ENCODE results near the gene HLA-G.

HLA-G gene

GRCh38 chr6:29829766-29830165, 2.1 kb downstream of the HLA-G start:
- H3K27me3 ChIP-seq (replicated peaks in 2 of 5; ENCODE audit: control insufficient read depth in 4 of 5, insufficient read depth in 5 of 5, low read length in 4 of 5) = peaks cover 3 to 77% (median 25%) of the 10 kb centered on the region in 5 experiments
- DNase-seq = no peak
- WGBS (ENCODE audit: insufficient coverage) = 100% methylated on average over 2 of the region's 3 CpGs
- H3K27ac ChIP-seq (ENCODE audit: insufficient read depth in 1 of 2, low read depth in 1 of 2, low read length in 2 of 2, poor library complexity in 1 of 2, severe bottlenecking in 2 of 2) = no peak overlapping the region
- POLR2A ChIA-PET = no interaction called here
- H3K4me3 ChIP-seq (ENCODE audit: control insufficient read depth in 1 of 7, extremely low read depth in 1 of 7, insufficient read depth in 4 of 7, low read depth in 2 of 7, low read length in 6 of 7) = no peak overlapping the region
- no peaks in the 10 kb centered on the region for H3K9me3 ChIP-seq (ENCODE audit: control extremely low read depth in 1 of 5, control insufficient read depth in 4 of 5, insufficient read depth in 2 of 5, low read depth in 1 of 5, low read length in 4 of 5)
- CTCF ChIA-PET = interaction anchor here (2.0 kb wide), 1 partner anchor 93 kb away, joined by 10 read pairs; no protein-coding TSS in a partner anchor
- no peaks in the 10 kb centered on the region for H3K36me3 ChIP-seq (ENCODE audit: control insufficient read depth in 4 of 4, insufficient read depth in 4 of 4, low read length in 3 of 4)
- peaks cover 0 to 14% (median 5%) of the 10 kb centered on the region in 4 experiments for H3K4me1 ChIP-seq (ENCODE audit: control extremely low read depth in 1 of 4, control insufficient read depth in 4 of 4, insufficient read depth in 4 of 4, low read length in 3 of 4)

DNA sequence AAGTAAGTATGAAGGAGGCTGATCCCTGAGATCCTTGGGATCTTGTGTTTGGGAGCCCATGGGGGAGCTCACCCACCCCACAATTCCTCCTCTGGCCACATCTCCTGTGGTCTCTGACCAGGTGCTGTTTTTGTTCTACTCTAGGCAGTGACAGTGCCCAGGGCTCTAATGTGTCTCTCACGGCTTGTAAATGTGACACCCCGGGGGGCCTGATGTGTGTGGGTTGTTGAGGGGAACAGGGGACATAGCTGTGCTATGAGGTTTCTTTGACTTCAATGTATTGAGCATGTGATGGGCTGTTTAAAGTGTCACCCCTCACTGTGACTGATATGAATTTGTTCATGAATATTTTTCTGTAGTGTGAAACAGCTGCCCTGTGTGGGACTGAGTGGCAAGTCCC, 2.8 kb downstream of the HLA-G start:
- peaks cover 0 to 14% (median 5%) of the 10 kb centered on the region in 4 experiments for H3K4me1 ChIP-seq (ENCODE audit: control extremely low read depth in 1 of 4, control insufficient read depth in 4 of 4, insufficient read depth in 4 of 4, low read length in 3 of 4)
- CTCF ChIA-PET = interaction anchor here (0.7 to 2.0 kb wide), 4 partner anchors 10 to 94 kb away, joined by 3 to 10 read pairs (median 3); no protein-coding TSS in a partner anchor
- 100% methylated on average over 2 of the region's 2 CpGs for WGBS (ENCODE audit: insufficient coverage)

DNA sequence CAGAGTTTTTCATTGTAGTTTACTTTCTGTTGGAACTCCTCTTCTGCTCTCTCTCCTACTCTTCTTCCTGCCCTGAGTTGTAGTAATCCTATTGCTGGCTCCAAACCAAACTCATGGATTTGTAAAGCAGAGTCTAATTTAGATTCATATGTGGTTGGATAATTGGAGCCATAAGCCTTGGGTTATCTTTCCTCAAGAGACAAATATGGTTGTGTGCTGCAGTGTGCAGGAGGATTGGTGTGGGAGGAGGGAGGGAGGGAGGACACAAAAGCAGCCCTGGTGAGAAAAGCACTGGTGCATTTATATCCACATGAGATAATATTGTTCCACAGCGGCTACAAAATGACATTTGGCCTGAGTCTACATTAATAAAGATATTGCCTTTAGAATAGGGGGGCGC, 4.2 kb downstream of the HLA-G start:
- POLR2A ChIA-PET = no interaction called here

More for the DNA sequence above, 2.8 kb downstream of the HLA-G start:
- POLR2A ChIA-PET = no interaction called here
- no peaks in the 10 kb centered on the region for H3K9me3 ChIP-seq (ENCODE audit: control extremely low read depth in 1 of 5, control insufficient read depth in 4 of 5, insufficient read depth in 2 of 5, low read depth in 1 of 5, low read length in 4 of 5)
- no peak for DNase-seq
- no peaks in the 10 kb centered on the region for H3K36me3 ChIP-seq (ENCODE audit: control insufficient read depth in 4 of 4, insufficient read depth in 4 of 4, low read length in 3 of 4)
- no peak overlapping the region for H3K27ac ChIP-seq (ENCODE audit: insufficient read depth in 1 of 2, low read depth in 1 of 2, low read length in 2 of 2, poor library complexity in 1 of 2, severe bottlenecking in 2 of 2)
- peaks cover 3 to 77% (median 30%) of the 10 kb centered on the region in 5 experiments for H3K27me3 ChIP-seq (replicated peaks in 2 of 5; ENCODE audit: control insufficient read depth in 4 of 5, insufficient read depth in 5 of 5, low read length in 4 of 5)
- no peak overlapping the region for H3K4me3 ChIP-seq (ENCODE audit: control insufficient read depth in 1 of 7, extremely low read depth in 1 of 7, insufficient read depth in 4 of 7, low read depth in 2 of 7, low read length in 6 of 7)

DNA sequence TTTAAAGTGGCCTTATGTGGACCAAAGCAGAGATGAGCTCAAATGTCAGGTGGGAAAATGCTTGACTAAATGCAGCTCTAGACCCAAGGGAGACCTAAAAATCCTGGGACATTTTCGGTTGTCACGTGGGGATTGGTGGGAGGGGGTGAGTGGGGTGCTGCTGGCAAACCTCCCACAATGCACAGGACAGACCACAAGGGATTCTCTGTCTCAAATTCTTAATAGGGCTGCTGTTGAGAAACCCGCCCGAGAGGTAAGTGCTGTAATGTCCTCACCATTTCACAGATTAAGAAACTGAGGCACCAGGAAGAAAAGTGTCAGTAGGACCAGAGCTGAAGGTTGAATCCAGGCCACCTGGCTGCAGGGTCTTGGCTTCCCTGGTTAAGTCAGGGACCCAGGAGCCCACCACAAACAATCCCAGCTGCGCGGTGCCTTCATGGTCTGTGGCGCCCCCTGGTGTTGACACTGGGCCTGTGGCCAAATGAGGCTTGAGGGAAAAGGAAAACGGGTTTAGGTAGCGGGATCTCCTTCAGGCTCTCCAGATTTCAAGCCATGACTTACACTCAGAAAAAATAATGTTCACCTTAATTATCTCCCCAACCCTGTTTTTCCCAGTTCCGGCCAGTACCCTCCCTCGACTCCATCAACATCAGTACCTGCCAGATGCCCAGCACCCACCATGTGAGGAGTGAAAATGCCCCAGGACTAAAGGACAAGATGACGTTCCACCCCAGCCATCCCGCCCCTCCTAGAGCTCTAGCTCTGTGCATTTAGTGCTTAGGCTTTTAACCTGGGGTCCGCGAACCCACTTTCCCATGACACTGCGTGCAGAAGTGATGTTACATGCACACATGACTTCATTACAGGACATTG, 7.2 kb downstream of the HLA-G start:
- H3K27me3 ChIP-seq (replicated peaks in 2 of 5; ENCODE audit: control insufficient read depth in 4 of 5, insufficient read depth in 5 of 5, low read length in 4 of 5) = peaks cover 15 to 63% (median 17%) of the 10 kb centered on the region in 5 experiments
- CTCF ChIA-PET = interaction anchor here (0.7 to 4.4 kb wide), 22 partner anchors 8 to 185 kb away, joined by 3 to 35 read pairs (median 4); no protein-coding TSS in a partner anchor
- POLR2A ChIA-PET = interaction anchor here (0.7 kb wide), 1 partner anchor 201 kb away, joined by 3 read pairs; no protein-coding TSS in a partner anchor
- H3K36me3 ChIP-seq (ENCODE audit: control insufficient read depth in 4 of 4, insufficient read depth in 4 of 4, low read length in 3 of 4) = no peaks in the 10 kb centered on the region
- WGBS (ENCODE audit: insufficient coverage) = 24% methylated on average over 13 of the region's 16 CpGs
- H3K4me1 ChIP-seq (ENCODE audit: control extremely low read depth in 1 of 4, control insufficient read depth in 4 of 4, insufficient read depth in 4 of 4, low read length in 3 of 4) = no peaks in the 10 kb centered on the region
- DNase-seq = peak; percentile 23 to 50 (median 41)
- no peak overlapping the region for H3K4me3 ChIP-seq (ENCODE audit: control insufficient read depth in 1 of 7, extremely low read depth in 1 of 7, insufficient read depth in 4 of 7, low read depth in 2 of 7, low read length in 6 of 7)
- no peaks in the 10 kb centered on the region for H3K9me3 ChIP-seq (ENCODE audit: control extremely low read depth in 1 of 5, control insufficient read depth in 4 of 5, insufficient read depth in 2 of 5, low read depth in 1 of 5, low read length in 4 of 5)
- H3K27ac ChIP-seq (ENCODE audit: insufficient read depth in 1 of 2, low read depth in 1 of 2, low read length in 2 of 2, poor library complexity in 1 of 2, severe bottlenecking in 2 of 2) = no peak overlapping the region

More for the DNA sequence above, 4.2 kb downstream of the HLA-G start:
- 100% methylated on average over 2 of the region's 2 CpGs for WGBS (ENCODE audit: insufficient coverage)
- Histone ChIP-seq H3K36me3 (ENCODE audit: control insufficient read depth in 4 of 4, insufficient read depth in 4 of 4, low read length in 3 of 4) (no peaks in the 10 kb centered on the region), H3K4me1 (ENCODE audit: control extremely low read depth in 1 of 4, control insufficient read depth in 4 of 4, insufficient read depth in 4 of 4, low read length in 3 of 4) (peaks cover 0 to 14% (median 5%) of the 10 kb centered on the region in 4 experiments), H3K27me3 (replicated peaks in 2 of 5; ENCODE audit: control insufficient read depth in 4 of 5, insufficient read depth in 5 of 5, low read length in 4 of 5) (peaks cover 8 to 79% (median 30%) of the 10 kb centered on the region in 5 experiments), H3K9me3 (ENCODE audit: control extremely low read depth in 1 of 5, control insufficient read depth in 4 of 5, insufficient read depth in 2 of 5, low read depth in 1 of 5, low read length in 4 of 5) (no peaks in the 10 kb centered on the region), H3K4me3 (ENCODE audit: control insufficient read depth in 1 of 7, extremely low read depth in 1 of 7, insufficient read depth in 4 of 7, low read depth in 2 of 7, low read length in 6 of 7) (no peak overlapping the region), H3K27ac (ENCODE audit: insufficient read depth in 1 of 2, low read depth in 1 of 2, low read length in 2 of 2, poor library complexity in 1 of 2, severe bottlenecking in 2 of 2) (no peak overlapping the region)
- no peak for DNase-seq
- CTCF ChIA-PET = interaction anchor here (1.3 to 4.4 kb wide), 2 partner anchors 12 to 93 kb away, joined by 3 to 35 read pairs; no protein-coding TSS in a partner anchor

DNA sequence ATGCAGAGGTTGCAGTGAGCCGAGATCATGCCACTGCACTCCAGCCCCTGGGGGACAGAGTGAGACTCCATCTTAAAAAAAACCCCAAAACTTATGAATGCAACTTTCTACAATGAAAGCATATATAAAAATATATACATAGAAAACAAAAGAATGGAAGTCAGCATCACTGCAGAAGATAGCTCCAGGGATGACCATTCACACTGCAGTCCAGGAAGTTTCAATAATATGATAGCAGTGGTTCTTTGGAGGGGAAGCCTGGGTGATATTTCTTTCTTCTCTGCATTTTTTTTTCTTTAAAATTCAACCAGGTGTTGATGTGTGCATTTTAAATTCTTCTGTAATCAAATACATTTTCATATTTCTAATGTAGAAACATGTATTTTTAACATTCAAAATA, 12.3 kb downstream of the HLA-G start:
- no CpG with 5 or more reads among the region's 1 CpG for WGBS (ENCODE audit: insufficient coverage)
- ChIA-PET CTCF (interaction anchor here (1.0 kb wide), 2 partner anchors 9 to 134 kb away, joined by 3 to 4 read pairs; no protein-coding TSS in a partner anchor), POLR2A (no interaction called here)
- no peak overlapping the region for H3K27ac ChIP-seq (ENCODE audit: insufficient read depth in 1 of 2, low read depth in 1 of 2, low read length in 2 of 2, poor library complexity in 1 of 2, severe bottlenecking in 2 of 2)
- H3K27me3 ChIP-seq (replicated peaks in 2 of 5; ENCODE audit: control insufficient read depth in 4 of 5, insufficient read depth in 5 of 5, low read length in 4 of 5) = peaks cover 16 to 68% (median 24%) of the 10 kb centered on the region in 5 experiments
- peaks cover 4 to 9% (median 5%) of the 10 kb centered on the region in 5 experiments for H3K9me3 ChIP-seq (ENCODE audit: control extremely low read depth in 1 of 5, control insufficient read depth in 4 of 5, insufficient read depth in 2 of 5, low read depth in 1 of 5, low read length in 4 of 5)
- H3K4me3 ChIP-seq (ENCODE audit: control insufficient read depth in 1 of 7, extremely low read depth in 1 of 7, insufficient read depth in 4 of 7, low read depth in 2 of 7, low read length in 6 of 7) = no peak overlapping the region
- no peaks in the 10 kb centered on the region for H3K4me1 ChIP-seq (ENCODE audit: control extremely low read depth in 1 of 4, control insufficient read depth in 4 of 4, insufficient read depth in 4 of 4, low read length in 3 of 4)
- no peak for DNase-seq
- H3K36me3 ChIP-seq (ENCODE audit: control insufficient read depth in 4 of 4, insufficient read depth in 4 of 4, low read length in 3 of 4) = no peaks in the 10 kb centered on the region

DNA sequence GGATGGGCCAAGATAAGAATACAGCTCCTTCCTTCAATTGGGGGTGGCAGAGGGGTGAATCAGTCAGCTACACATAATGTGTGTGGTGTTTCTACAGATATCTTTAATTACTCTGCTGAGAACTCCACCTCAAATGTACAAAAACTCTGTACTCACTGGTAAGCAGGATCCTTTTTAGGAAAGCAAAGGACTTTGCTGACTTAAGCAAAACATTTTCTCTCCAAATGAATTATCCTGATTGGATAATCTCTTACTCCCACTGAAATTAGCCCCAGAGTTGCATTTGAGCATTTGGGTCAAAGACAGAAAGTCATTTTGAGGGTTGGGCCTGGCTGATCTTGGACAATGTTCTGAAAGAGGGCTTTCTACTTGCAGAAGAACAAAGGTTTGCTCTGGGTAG, 13.4 kb downstream of the HLA-G start:
- Histone ChIP-seq H3K4me3 (ENCODE audit: control insufficient read depth in 1 of 7, extremely low read depth in 1 of 7, insufficient read depth in 4 of 7, low read depth in 2 of 7, low read length in 6 of 7) (no peak overlapping the region), H3K27me3 (replicated peaks in 2 of 5; ENCODE audit: control insufficient read depth in 4 of 5, insufficient read depth in 5 of 5, low read length in 4 of 5) (peaks cover 6 to 68% (median 21%) of the 10 kb centered on the region in 5 experiments), H3K4me1 (ENCODE audit: control extremely low read depth in 1 of 4, control insufficient read depth in 4 of 4, insufficient read depth in 4 of 4, low read length in 3 of 4) (no peaks in the 10 kb centered on the region), H3K9me3 (ENCODE audit: control extremely low read depth in 1 of 5, control insufficient read depth in 4 of 5, insufficient read depth in 2 of 5, low read depth in 1 of 5, low read length in 4 of 5) (peaks cover 4 to 12% (median 5%) of the 10 kb centered on the region in 5 experiments), H3K27ac (ENCODE audit: insufficient read depth in 1 of 2, low read depth in 1 of 2, low read length in 2 of 2, poor library complexity in 1 of 2, severe bottlenecking in 2 of 2) (no peak overlapping the region), H3K36me3 (ENCODE audit: control insufficient read depth in 4 of 4, insufficient read depth in 4 of 4, low read length in 3 of 4) (no peaks in the 10 kb centered on the region)
- ChIA-PET POLR2A (no interaction called here), CTCF (interaction anchor here (0.7 to 1.0 kb wide), 2 partner anchors 10 to 172 kb away, joined by 3 read pairs; no protein-coding TSS in a partner anchor)
- DNase-seq = no peak

Measured in common myeloid progenitor, CD34-positive (primary cell).